ES-I3 (cell line): ENCODE data around the gene TUBB6.
A peak's percentile ranks its signal among the peaks of the same experiment; 100 is the strongest.

Experiments
- H3K36me3 ChIP-seq: 2 replicates; pipeline ENCODE4 v1.6.1; 2013; ENCODE audit warnings: mild to moderate bottlenecking, low read length, control low read depth, moderate library complexity; ENCODE audit not compliant: insufficient read depth
- H3K4me1 ChIP-seq: 2 replicates; pipeline ENCODE4 v1.6.1; 2013; ENCODE audit warnings: mild to moderate bottlenecking, control low read depth, low read length; ENCODE audit not compliant: insufficient read depth
- H3K9ac ChIP-seq: 2 replicates; pipeline ENCODE4 v1.6.1; 2013; ENCODE audit warnings: low read depth, mild to moderate bottlenecking, low read length, moderate library complexity
- H3K9me3 ChIP-seq: 2 replicates; pipeline ENCODE4 v1.6.1; 2013; ENCODE audit warnings: mild to moderate bottlenecking, low read length, moderate library complexity; ENCODE audit not compliant: control insufficient read depth, insufficient read depth

TUBB6 gene

GRCh38 chr18:12307701-12308385 lies at the start of gene TUBB6:
TUBB6 (plus strand) TSS chr18:12308241; CDS start chr18:12308293, 52 bp downstream.
- Histone ChIP-seq H3K36me3 (peaks cover 17% of the 10 kb centered on the region), H3K9ac (peak within 1 kb of the TSS; percentile 60), H3K9me3 (peaks cover 11% of the 10 kb centered on the region; the same call in 1 of the 2 replicates), H3K4me1 (peaks cover 6% of the 10 kb centered on the region; the same call in 1 of the 2 replicates)

- Histone ChIP-seq H3K4me1 (peaks cover 21% of the 10 kb centered on the region), H3K36me3 (no peaks in the 10 kb centered on the region), H3K9me3 (no peaks in the 10 kb centered on the region), H3K9ac (no peak overlapping the region)
Observed at GRCh38 chr18:12258719-12259705, 49.0 kb upstream of the TUBB6 start.

- Histone ChIP-seq H3K36me3 (no peaks in the 10 kb centered on the region), H3K9me3 (no peaks in the 10 kb centered on the region), H3K9ac (no peak overlapping the region), H3K4me1 (no peaks in the 10 kb centered on the region)
Observed at GRCh38 chr18:12262748-12263147, 45.3 kb upstream of the TUBB6 start.

GRCh38 chr18:12264864-12265263 lies 43.2 kb upstream of the TUBB6 start:
- Histone ChIP-seq H3K4me1 (no peaks in the 10 kb centered on the region), H3K36me3 (no peaks in the 10 kb centered on the region), H3K9me3 (no peaks in the 10 kb centered on the region), H3K9ac (no peak overlapping the region)

GRCh38 chr18:12271376-12272235 lies 36.4 kb upstream of the TUBB6 start:
- no peaks in the 10 kb centered on the region for H3K36me3 ChIP-seq
- peak overlapping the region; percentile 94 for H3K9ac ChIP-seq
- no peaks in the 10 kb centered on the region for H3K9me3 ChIP-seq
- no peaks in the 10 kb centered on the region for H3K4me1 ChIP-seq

GRCh38 chr18:12274793-12275192 lies 33.2 kb upstream of the TUBB6 start:
- peaks cover 8% of the 10 kb centered on the region; the same call in 1 of the 2 replicates for H3K4me1 ChIP-seq
- H3K9ac ChIP-seq = no peak overlapping the region
- no peaks in the 10 kb centered on the region for H3K9me3 ChIP-seq
- no peaks in the 10 kb centered on the region for H3K36me3 ChIP-seq

- no peaks in the 10 kb centered on the region for H3K36me3 ChIP-seq
- no peaks in the 10 kb centered on the region for H3K9me3 ChIP-seq
- H3K9ac ChIP-seq = no peak overlapping the region
- peaks cover 12% of the 10 kb centered on the region; the same call in 1 of the 2 replicates for H3K4me1 ChIP-seq
Observed at GRCh38 chr18:12276736-12277554, 31.1 kb upstream of the TUBB6 start.

GRCh38 chr18:12278215-12278671 lies 29.8 kb upstream of the TUBB6 start:
- no peaks in the 10 kb centered on the region for H3K36me3 ChIP-seq
- H3K4me1 ChIP-seq = peaks cover 19% of the 10 kb centered on the region; the same call in 1 of the 2 replicates
- H3K9ac ChIP-seq = 0 out of 2 replicates have a peak overlapping the region, but pooled peaks have one; percentile 7
- no peaks in the 10 kb centered on the region for H3K9me3 ChIP-seq

- no peaks in the 10 kb centered on the region for H3K9me3 ChIP-seq
- H3K9ac ChIP-seq = peak overlapping the region; percentile 21
- H3K4me1 ChIP-seq = peaks cover 19% of the 10 kb centered on the region; the same call in 1 of the 2 replicates
- no peaks in the 10 kb centered on the region for H3K36me3 ChIP-seq
Observed at GRCh38 chr18:12278741-12279682, 29.0 kb upstream of the TUBB6 start.

GRCh38 chr18:12279781-12280531 lies 28.1 kb upstream of the TUBB6 start:
- Histone ChIP-seq H3K4me1 (peaks cover 19% of the 10 kb centered on the region; the same call in 1 of the 2 replicates), H3K9me3 (no peaks in the 10 kb centered on the region), H3K9ac (no peak overlapping the region; the same call in 1 of the 2 replicates), H3K36me3 (no peaks in the 10 kb centered on the region)

- no peaks in the 10 kb centered on the region for H3K9me3 ChIP-seq
- no peak overlapping the region for H3K9ac ChIP-seq
- peaks cover 19% of the 10 kb centered on the region; the same call in 1 of the 2 replicates for H3K4me1 ChIP-seq
- no peaks in the 10 kb centered on the region for H3K36me3 ChIP-seq
Observed at GRCh38 chr18:12281861-12282260, 26.2 kb upstream of the TUBB6 start.
